Neural progenitor cell (in vitro differentiated cells): ENCODE results near the gene HMHB1.

ENCODE experiments used
- EZH2 ChIP-seq: fragments of 200-600 bp; sonication (generic); IDR thresholded peaks from 2 replicates; pipeline ENCODE4 v1.6.1; 2017; ENCODE audit warnings: antibody characterized with exemption, mild to moderate bottlenecking, moderate library complexity
- TF ChIP-seq, protein P1 (sequence below): fragments of 200-600 bp; sonication (generic); IDR thresholded peaks from 2 replicates; pipeline ENCODE4 v1.5.1; 2017; ENCODE audit warnings: antibody characterized with exemption, mild to moderate bottlenecking

DNA sequence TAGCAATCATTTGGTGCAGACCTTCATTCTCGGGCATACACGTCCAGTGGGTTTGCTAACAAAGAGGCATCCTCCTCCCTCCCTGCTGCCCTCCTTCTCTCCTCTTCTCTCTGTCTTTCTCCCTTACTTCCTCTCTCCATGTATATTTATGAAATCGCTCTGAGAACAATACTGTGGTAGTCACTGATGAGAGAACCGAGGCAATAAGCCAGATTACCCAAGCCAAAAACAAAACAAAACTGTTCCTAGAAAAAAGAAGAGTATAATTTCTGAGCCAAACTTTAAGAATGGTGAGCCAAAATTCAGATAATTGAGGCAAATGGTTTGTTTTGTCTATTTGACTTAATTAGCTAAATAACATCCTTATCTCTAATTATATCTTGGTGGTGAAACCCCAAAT lies 15.8 kb upstream of the HMHB1 start:
- TF ChIP-seq, protein P1, sequence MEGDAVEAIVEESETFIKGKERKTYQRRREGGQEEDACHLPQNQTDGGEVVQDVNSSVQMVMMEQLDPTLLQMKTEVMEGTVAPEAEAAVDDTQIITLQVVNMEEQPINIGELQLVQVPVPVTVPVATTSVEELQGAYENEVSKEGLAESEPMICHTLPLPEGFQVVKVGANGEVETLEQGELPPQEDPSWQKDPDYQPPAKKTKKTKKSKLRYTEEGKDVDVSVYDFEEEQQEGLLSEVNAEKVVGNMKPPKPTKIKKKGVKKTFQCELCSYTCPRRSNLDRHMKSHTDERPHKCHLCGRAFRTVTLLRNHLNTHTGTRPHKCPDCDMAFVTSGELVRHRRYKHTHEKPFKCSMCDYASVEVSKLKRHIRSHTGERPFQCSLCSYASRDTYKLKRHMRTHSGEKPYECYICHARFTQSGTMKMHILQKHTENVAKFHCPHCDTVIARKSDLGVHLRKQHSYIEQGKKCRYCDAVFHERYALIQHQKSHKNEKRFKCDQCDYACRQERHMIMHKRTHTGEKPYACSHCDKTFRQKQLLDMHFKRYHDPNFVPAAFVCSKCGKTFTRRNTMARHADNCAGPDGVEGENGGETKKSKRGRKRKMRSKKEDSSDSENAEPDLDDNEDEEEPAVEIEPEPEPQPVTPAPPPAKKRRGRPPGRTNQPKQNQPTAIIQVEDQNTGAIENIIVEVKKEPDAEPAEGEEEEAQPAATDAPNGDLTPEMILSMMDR, result no peak
- TF ChIP-seq EZH2, result no peak
